ENCODE results near the gene BABAM2. TPM values are rescaled to one million over a fixed set of nuclear protein-coding genes. Genes with fewer than 3 reads are reported as not detected.
"Not testable (repeated sequence)": the region's sequence is repeated elsewhere in the genome, so short reads cannot be mapped to it uniquely, and the experiment has no call there.

BABAM2 gene
- total RNA-seq, 4 donors from 2014 or later = 33.3 to 48.9 (median 37.9) TPM

DNA sequence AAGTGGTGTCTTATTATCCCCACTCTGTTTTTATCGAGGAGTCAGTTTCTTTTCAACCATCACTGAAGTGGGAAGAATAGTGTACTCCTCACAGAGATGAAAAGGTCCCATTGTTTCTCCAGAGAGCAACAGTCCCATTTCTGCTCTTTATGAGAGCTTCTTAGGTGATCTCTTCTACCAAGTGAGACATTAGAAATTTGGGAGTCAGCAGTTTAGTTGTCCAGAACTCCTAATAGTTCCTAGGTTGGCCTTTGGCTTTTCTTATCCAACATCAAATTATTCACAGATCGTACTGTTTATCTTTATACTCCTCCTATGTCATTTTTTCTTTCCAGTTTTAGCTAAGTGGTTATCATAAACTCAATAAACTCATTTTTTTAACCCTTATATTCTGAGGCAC lies 213.1 kb downstream of the BABAM2 start:
- Histone ChIP-seq H3K36me3 (no peaks in the 10 kb centered on the region), H3K4me1 (peaks cover 0 to 11% (median 0%) of the 10 kb centered on the region in 4 donors), H3K27ac (no peak overlapping the region), H3K4me3 (no peak overlapping the region), H3K27me3 (no peaks in the 10 kb centered on the region), H3K9me3 (no peaks in the 10 kb centered on the region)
- in situ Hi-C loops (cut with MboI; ENCODE audit: low pct_ligation_motif_present in 1 of 4, low pct_unique_long_range_greater_than_20kb in 1 of 4, low sequenced_read_pairs in 3 of 4) = no loop called here
- intact Hi-C loops (cut with DNase I; ENCODE audit: low total_unique reads) = no loop called here
- 89% methylated on average over 1 to 2 of the region's 2 CpGs for WGBS, 2 donors (ENCODE audit: low coverage in 1 of 2)
- no peak for DNase-seq
- TF ChIP-seq POLR2AphosphoS5 (IDR thresholded peaks at IDR 0.05) (no peak), EP300 (IDR thresholded peaks at IDR 0.05; ENCODE audit: low read depth) (no peak), POLR2A (IDR thresholded peaks at IDR 0.05) (no peak)
- TF ChIP-seq, protein P1, sequence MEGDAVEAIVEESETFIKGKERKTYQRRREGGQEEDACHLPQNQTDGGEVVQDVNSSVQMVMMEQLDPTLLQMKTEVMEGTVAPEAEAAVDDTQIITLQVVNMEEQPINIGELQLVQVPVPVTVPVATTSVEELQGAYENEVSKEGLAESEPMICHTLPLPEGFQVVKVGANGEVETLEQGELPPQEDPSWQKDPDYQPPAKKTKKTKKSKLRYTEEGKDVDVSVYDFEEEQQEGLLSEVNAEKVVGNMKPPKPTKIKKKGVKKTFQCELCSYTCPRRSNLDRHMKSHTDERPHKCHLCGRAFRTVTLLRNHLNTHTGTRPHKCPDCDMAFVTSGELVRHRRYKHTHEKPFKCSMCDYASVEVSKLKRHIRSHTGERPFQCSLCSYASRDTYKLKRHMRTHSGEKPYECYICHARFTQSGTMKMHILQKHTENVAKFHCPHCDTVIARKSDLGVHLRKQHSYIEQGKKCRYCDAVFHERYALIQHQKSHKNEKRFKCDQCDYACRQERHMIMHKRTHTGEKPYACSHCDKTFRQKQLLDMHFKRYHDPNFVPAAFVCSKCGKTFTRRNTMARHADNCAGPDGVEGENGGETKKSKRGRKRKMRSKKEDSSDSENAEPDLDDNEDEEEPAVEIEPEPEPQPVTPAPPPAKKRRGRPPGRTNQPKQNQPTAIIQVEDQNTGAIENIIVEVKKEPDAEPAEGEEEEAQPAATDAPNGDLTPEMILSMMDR (IDR thresholded peaks at IDR 0.05) = no peak

DNA sequence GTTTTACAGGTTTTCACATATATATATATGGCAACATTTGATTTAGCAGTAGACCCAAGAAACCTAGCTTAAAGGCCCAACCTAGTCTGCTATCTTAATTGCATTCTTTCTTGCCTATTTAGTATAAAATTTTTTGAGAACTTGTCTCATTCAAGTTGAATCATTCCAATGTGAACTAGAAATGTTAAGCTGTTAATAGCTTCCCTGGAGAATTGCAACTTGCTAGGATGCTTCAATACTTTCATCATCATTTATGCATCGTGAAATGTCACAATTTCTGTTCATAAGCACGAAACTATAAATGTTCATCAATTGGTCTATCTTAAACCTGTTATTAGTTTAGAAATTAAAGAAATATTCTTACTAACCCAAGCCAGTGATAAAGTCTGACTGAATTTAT lies 217.6 kb downstream of the BABAM2 start:
- Histone ChIP-seq H3K9me3 (no peaks in the 10 kb centered on the region), H3K4me3 (no peak overlapping the region), H3K36me3 (no peaks in the 10 kb centered on the region), H3K27ac (no peak overlapping the region), H3K27me3 (no peaks in the 10 kb centered on the region), H3K4me1 (peaks cover 0 to 3% (median 0%) of the 10 kb centered on the region in 4 donors)
- WGBS, 2 donors (ENCODE audit: low coverage in 1 of 2) = 82 to 88% methylated on average over 2 of the region's 2 CpGs
- in situ Hi-C loops (cut with MboI; ENCODE audit: low pct_ligation_motif_present in 1 of 4, low pct_unique_long_range_greater_than_20kb in 1 of 4, low sequenced_read_pairs in 3 of 4) (no loop called here), intact Hi-C loops (cut with DNase I; ENCODE audit: low total_unique reads) (no loop called here)
- TF ChIP-seq, protein P1 (IDR thresholded peaks at IDR 0.05) = no peak
- TF ChIP-seq POLR2A (IDR thresholded peaks at IDR 0.05) (no peak), POLR2AphosphoS5 (IDR thresholded peaks at IDR 0.05) (no peak), EP300 (IDR thresholded peaks at IDR 0.05; ENCODE audit: low read depth) (no peak)
- DNase-seq = no peak

DNA sequence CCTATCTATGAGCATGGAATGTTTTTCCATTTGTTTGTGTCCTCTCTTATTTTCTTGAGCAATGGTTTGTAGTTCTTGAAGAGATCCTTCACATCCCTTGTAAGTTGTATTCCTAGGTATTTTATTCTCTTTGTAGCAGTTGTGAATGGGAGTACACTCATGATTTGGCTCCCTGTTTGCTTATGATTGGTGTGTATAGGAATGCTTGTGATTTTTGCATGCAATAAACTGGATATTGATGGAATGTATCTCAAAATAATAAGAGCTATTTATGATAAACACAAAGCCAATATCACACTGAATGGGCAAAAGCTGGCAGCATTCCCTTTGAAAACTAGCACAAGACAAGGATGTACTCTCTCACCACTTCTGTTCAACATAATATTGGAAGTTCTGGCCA lies 223.2 kb downstream of the BABAM2 start:
- H3K4me3 ChIP-seq; in situ Hi-C loops (cut with MboI; ENCODE audit: low pct_ligation_motif_present in 1 of 4, low pct_unique_long_range_greater_than_20kb in 1 of 4, low sequenced_read_pairs in 3 of 4); DNase-seq; H3K9me3 ChIP-seq; H3K27me3 ChIP-seq; intact Hi-C loops (cut with DNase I; ENCODE audit: low total_unique reads); H3K36me3 ChIP-seq; H3K27ac ChIP-seq: not testable (repeated sequence)
- peaks cover 0 to 11% (median 1%) of the 10 kb centered on the region in 4 donors for H3K4me1 ChIP-seq

DNA sequence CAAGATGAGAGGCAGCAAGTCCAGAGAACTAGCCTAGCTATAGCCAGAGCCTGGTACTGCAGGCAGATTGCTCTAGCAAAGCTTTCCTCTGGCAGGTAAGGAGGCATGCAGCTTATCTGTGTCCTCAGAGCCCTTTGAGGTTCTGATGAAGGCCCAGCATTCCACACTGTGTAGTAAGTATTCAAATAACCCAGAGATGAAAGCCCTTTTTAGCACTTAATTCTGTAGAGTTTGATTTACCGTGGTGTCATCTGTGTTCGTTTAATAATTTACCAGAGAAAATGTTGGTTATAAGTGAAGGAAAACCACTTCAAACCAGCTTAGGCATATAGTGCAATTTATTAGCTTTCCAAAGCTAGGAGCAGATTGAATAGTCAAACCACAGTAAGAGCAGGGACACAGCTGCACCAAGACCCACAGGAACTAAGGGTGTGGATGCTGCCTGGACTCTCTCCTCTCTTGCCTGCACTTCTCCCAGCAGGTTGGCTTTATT lies 226.6 kb downstream of the BABAM2 start:
- intact Hi-C loops (cut with DNase I; ENCODE audit: low total_unique reads) (no loop called here), in situ Hi-C loops (cut with MboI; ENCODE audit: low pct_ligation_motif_present in 1 of 4, low pct_unique_long_range_greater_than_20kb in 1 of 4, low sequenced_read_pairs in 3 of 4) (no loop called here)
- no peak for DNase-seq
- H3K4me1 ChIP-seq = peaks cover 0 to 15% (median 1%) of the 10 kb centered on the region in 4 donors
- no peak overlapping the region for H3K4me3 ChIP-seq
- H3K36me3 ChIP-seq = no peaks in the 10 kb centered on the region
- no peaks in the 10 kb centered on the region for H3K9me3 ChIP-seq
- H3K27ac ChIP-seq = no peak overlapping the region
- TF ChIP-seq EP300 (IDR thresholded peaks at IDR 0.05; ENCODE audit: low read depth) = no peak
- TF ChIP-seq POLR2AphosphoS5 (IDR thresholded peaks at IDR 0.05) = no peak
- TF ChIP-seq POLR2A (IDR thresholded peaks at IDR 0.05) = no peak
- TF ChIP-seq, protein P1 (IDR thresholded peaks at IDR 0.05) = no peak
- H3K27me3 ChIP-seq = no peaks in the 10 kb centered on the region
- WGBS, 2 donors (ENCODE audit: low coverage in 1 of 2) = 69 to 100% methylated on average over 2 of the region's 2 CpGs

DNA sequence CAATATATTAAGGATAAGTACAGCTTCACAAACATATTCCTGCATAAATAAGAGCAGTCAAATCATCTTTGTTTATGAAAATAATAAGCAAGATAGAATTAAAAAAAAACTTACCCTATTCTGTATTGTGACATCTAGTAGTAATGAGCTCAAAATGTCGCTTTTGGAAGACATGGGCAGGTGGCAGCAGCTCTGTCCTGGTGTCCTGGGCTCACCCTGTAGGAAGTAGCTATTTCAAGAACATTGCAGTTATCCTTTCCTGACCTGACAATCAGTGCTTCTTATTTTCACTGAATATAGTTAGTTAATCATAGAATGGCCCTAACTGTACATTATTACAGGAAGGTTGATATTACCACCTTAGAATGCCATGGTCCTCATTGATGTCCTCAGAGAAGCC lies 229.1 kb downstream of the BABAM2 start:
- TF ChIP-seq POLR2AphosphoS5 (IDR thresholded peaks at IDR 0.05) = no peak
- TF ChIP-seq POLR2A (IDR thresholded peaks at IDR 0.05) = no peak
- TF ChIP-seq, protein P1 (IDR thresholded peaks at IDR 0.05) = no peak
- no peak for TF ChIP-seq EP300 (IDR thresholded peaks at IDR 0.05; ENCODE audit: low read depth)
- Histone ChIP-seq H3K36me3 (no peaks in the 10 kb centered on the region), H3K4me3 (no peak overlapping the region), H3K27ac (no peak overlapping the region), H3K9me3 (no peaks in the 10 kb centered on the region), H3K27me3 (no peaks in the 10 kb centered on the region), H3K4me1 (peaks cover 0 to 15% (median 3%) of the 10 kb centered on the region in 4 donors)
- DNase-seq = no peak
- intact Hi-C loops (cut with DNase I; ENCODE audit: low total_unique reads) = no loop called here
- in situ Hi-C loops (cut with MboI; ENCODE audit: low pct_ligation_motif_present in 1 of 4, low pct_unique_long_range_greater_than_20kb in 1 of 4, low sequenced_read_pairs in 3 of 4) = no loop called here
- WGBS, 2 donors (ENCODE audit: low coverage in 1 of 2) = 88 to 96% methylated on average over 1 of the region's 1 CpG

Measured in transverse colon (tissue), 4 donors.